Measurements from ENCODE around the gene FBXL20. TPM values are rescaled to one million over a fixed set of nuclear protein-coding genes. Genes with fewer than 3 reads are reported as not detected.

The FBXL20 gene
- total RNA-seq, 1 donor from 2014 or later = 28.0 TPM

DNA sequence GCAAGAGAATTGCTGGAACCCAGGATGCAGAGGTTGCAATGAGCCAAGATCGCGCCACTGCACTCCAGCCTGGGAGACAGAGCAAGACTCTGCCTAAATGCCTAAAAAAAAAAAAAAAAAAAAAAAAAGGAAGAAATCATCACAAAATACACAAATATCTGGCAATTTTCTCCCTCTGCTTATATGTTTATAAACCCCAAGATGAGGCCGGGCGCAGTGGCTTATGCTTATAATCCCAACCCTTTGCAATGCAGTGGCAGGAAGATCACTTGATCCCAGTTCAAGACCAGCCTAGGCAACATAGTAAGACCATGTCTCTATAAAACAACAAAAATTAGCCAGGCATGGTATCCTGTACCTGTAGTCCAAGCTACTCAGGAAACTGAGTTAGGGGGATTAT, 28.2 kb upstream of the FBXL20 start:
- Mint-ChIP-seq H3K9me3 (ENCODE audit: unreplicated experiment) (no peaks in the 10 kb centered on the region), H3K4me1 (ENCODE audit: unreplicated experiment) (no peaks in the 10 kb centered on the region), H3K36me3 (ENCODE audit: unreplicated experiment) (peaks cover 33% of the 10 kb centered on the region), H3K4me3 (ENCODE audit: unreplicated experiment) (no peak overlapping the region), H3K27ac (ENCODE audit: unreplicated experiment) (no peak overlapping the region), H3K27me3 (ENCODE audit: unreplicated experiment) (no peaks in the 10 kb centered on the region)
- no peak for TF ChIP-seq CTCF (IDR thresholded peaks at IDR 0.05)
- DNase-seq (ENCODE audit: extremely low spot score, unreplicated experiment) = no peak

- Mint-ChIP-seq H3K27me3 (ENCODE audit: unreplicated experiment) (no peaks in the 10 kb centered on the region), H3K27ac (ENCODE audit: unreplicated experiment) (no peak overlapping the region), H3K9me3 (ENCODE audit: unreplicated experiment) (no peaks in the 10 kb centered on the region), H3K36me3 (ENCODE audit: unreplicated experiment) (peaks cover 31% of the 10 kb centered on the region), H3K4me3 (ENCODE audit: unreplicated experiment) (no peak overlapping the region), H3K4me1 (ENCODE audit: unreplicated experiment) (no peaks in the 10 kb centered on the region)
- no peak for DNase-seq (ENCODE audit: extremely low spot score, unreplicated experiment)
- no peak for TF ChIP-seq CTCF (IDR thresholded peaks at IDR 0.05)
These were observed 14.7 kb upstream of the FBXL20 start for GRCh38 chr17:39416141-39416540.

GRCh38 chr17:39410279-39410678, 8.9 kb upstream of the FBXL20 start:
- Mint-ChIP-seq H3K27ac (ENCODE audit: unreplicated experiment) (no peak overlapping the region), H3K27me3 (ENCODE audit: unreplicated experiment) (no peaks in the 10 kb centered on the region), H3K9me3 (ENCODE audit: unreplicated experiment) (no peaks in the 10 kb centered on the region), H3K36me3 (ENCODE audit: unreplicated experiment) (peaks cover 43% of the 10 kb centered on the region), H3K4me3 (ENCODE audit: unreplicated experiment) (no peak overlapping the region), H3K4me1 (ENCODE audit: unreplicated experiment) (peaks cover under 1% of the 10 kb centered on the region)
- no peak for DNase-seq (ENCODE audit: extremely low spot score, unreplicated experiment)
- TF ChIP-seq CTCF (IDR thresholded peaks at IDR 0.05) = no peak

GRCh38 chr17:39408360-39408759, 6.9 kb upstream of the FBXL20 start:
- H3K9me3 Mint-ChIP-seq (ENCODE audit: unreplicated experiment) = no peaks in the 10 kb centered on the region
- peaks cover 5% of the 10 kb centered on the region for H3K4me1 Mint-ChIP-seq (ENCODE audit: unreplicated experiment)
- no peak overlapping the region for H3K4me3 Mint-ChIP-seq (ENCODE audit: unreplicated experiment)
- H3K27me3 Mint-ChIP-seq (ENCODE audit: unreplicated experiment) = no peaks in the 10 kb centered on the region
- no peak for DNase-seq (ENCODE audit: extremely low spot score, unreplicated experiment)
- H3K27ac Mint-ChIP-seq (ENCODE audit: unreplicated experiment) = no peak overlapping the region
- TF ChIP-seq CTCF (IDR thresholded peaks at IDR 0.05) = no peak
- H3K36me3 Mint-ChIP-seq (ENCODE audit: unreplicated experiment) = peaks cover 33% of the 10 kb centered on the region

- no peaks in the 10 kb centered on the region for H3K9me3 Mint-ChIP-seq (ENCODE audit: unreplicated experiment)
These were observed 5.5 kb upstream of the FBXL20 start for GRCh38 chr17:39406951-39407350.

More at GRCh38 chr17:39406951-39407350, 5.5 kb upstream of the FBXL20 start:
- Mint-ChIP-seq H3K36me3 (ENCODE audit: unreplicated experiment) (peaks cover 33% of the 10 kb centered on the region), H3K27ac (ENCODE audit: unreplicated experiment) (no peak overlapping the region), H3K4me3 (ENCODE audit: unreplicated experiment) (no peak overlapping the region), H3K4me1 (ENCODE audit: unreplicated experiment) (peaks cover 10% of the 10 kb centered on the region), H3K27me3 (ENCODE audit: unreplicated experiment) (no peaks in the 10 kb centered on the region)
- DNase-seq (ENCODE audit: extremely low spot score, unreplicated experiment) = no peak
- TF ChIP-seq CTCF (IDR thresholded peaks at IDR 0.05) = no peak

All from osteocyte (in vitro differentiated cells).